Measurements from ENCODE around the gene CBLC. TPM values are rescaled to one million over a fixed set of nuclear protein-coding genes. Genes with fewer than 3 reads are reported as not detected.

The CBLC gene
- total RNA-seq, 1 donor from 2014 or later = not detected

DNA sequence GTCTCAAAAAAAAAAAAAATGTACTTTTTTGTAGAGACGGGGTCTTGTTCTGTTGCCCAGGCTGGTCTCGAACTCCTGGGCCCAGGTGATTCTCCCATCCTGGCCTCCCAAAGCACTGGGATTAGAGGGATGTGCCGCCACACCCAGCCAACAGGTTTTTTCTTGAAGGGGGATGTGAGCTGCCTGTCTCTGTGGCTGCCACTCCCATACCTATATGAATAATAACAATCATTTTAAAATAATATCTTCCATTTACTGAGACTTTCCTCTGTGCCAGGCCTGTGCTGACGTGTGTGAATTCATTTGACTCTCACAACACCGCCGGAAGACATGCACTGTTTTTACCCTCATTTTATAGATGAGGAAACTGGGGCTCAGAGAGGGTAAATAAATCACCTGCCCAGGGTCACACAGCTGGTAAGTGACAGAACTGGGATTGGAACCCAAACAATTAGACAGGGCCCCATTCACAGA is 36.4 kb upstream of the CBLC start:
- Mint-ChIP-seq H3K4me1 (peaks cover 26% of the 10 kb centered on the region), H3K9me3 (no peaks in the 10 kb centered on the region), H3K36me3 (ENCODE audit: low read depth) (no peaks in the 10 kb centered on the region), H3K27me3 (no peaks in the 10 kb centered on the region), H3K4me3 (no peak overlapping the region), H3K27ac (peak overlapping the region; percentile 50)
- TF ChIP-seq, protein P1, sequence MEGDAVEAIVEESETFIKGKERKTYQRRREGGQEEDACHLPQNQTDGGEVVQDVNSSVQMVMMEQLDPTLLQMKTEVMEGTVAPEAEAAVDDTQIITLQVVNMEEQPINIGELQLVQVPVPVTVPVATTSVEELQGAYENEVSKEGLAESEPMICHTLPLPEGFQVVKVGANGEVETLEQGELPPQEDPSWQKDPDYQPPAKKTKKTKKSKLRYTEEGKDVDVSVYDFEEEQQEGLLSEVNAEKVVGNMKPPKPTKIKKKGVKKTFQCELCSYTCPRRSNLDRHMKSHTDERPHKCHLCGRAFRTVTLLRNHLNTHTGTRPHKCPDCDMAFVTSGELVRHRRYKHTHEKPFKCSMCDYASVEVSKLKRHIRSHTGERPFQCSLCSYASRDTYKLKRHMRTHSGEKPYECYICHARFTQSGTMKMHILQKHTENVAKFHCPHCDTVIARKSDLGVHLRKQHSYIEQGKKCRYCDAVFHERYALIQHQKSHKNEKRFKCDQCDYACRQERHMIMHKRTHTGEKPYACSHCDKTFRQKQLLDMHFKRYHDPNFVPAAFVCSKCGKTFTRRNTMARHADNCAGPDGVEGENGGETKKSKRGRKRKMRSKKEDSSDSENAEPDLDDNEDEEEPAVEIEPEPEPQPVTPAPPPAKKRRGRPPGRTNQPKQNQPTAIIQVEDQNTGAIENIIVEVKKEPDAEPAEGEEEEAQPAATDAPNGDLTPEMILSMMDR (IDR thresholded peaks at IDR 0.05) = no peak
- DNase-seq (no peak), ATAC-seq (ENCODE audit: low read depth) (no peak)
- CTCF ChIA-PET = no interaction called here
- POLR2A ChIA-PET = interaction anchor here (0.6 to 3.4 kb wide), 6 partner anchors 9 to 29 kb away, joined by 3 to 28 read pairs (median 4); no protein-coding TSS in a partner anchor
- intact Hi-C loops (cut with micrococcal nuclease) = no loop called here

- intact Hi-C loops (cut with micrococcal nuclease) = no loop called here
- H3K27ac Mint-ChIP-seq = peak overlapping the region; percentile 56
Observed at GRCh38 chr19:44741841-44742329, 35.8 kb upstream of the CBLC start.

DNA sequence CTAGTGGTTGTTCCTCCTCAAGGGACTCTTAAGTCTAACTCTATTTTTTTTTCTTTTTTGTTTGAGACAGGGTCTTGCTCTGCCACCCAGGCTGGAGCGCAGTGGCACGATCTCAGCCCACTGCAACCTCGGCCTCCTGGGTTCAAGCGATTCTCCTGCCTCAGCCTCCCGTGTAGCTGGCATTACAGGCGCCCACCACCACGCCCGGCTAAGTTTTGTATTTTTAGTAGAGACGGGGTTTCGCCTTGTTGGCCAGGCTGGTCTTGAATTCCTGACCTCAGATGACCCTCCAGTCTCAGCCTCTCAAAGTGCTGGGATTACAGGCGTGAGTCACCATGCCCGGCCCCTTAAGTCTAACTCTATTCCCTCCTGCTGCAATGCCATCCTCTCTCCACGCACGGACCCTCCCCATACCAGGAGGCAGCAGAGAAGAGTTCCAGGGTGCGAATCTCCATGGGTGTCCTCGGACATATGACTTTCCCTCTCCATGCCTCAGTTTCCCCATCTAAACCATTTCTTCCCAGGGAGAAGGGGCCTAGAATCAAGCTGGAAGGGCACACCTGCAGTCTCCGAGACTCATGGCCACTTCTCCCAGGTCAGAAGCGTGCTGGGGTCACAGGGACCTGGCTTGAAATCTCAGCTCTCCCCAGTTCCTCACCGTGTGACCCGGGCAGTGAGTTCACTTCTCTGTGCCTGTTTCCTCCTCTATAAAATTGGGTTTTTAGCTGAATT is 35.2 kb upstream of the CBLC start:
- ChIA-PET CTCF (interaction anchor here (0.9 to 1.4 kb wide), 2 partner anchors 18 to 28 kb away, joined by 3 to 4 read pairs; no protein-coding TSS in a partner anchor), POLR2A (interaction anchor here (0.7 to 3.4 kb wide), 5 partner anchors 10 to 28 kb away, joined by 3 to 28 read pairs (median 5); no protein-coding TSS in a partner anchor)
- H3K4me1 Mint-ChIP-seq = peaks cover 31% of the 10 kb centered on the region
- no peak for DNase-seq
- intact Hi-C loops (cut with micrococcal nuclease) = no loop called here
- H3K9me3 Mint-ChIP-seq = no peaks in the 10 kb centered on the region
- TF ChIP-seq, protein P1 (IDR thresholded peaks at IDR 0.05) = no peak
- no peaks in the 10 kb centered on the region for H3K36me3 Mint-ChIP-seq (ENCODE audit: low read depth)
- peak overlapping the region; percentile 56 for H3K27ac Mint-ChIP-seq
- no peak for ATAC-seq (ENCODE audit: low read depth)
- no peaks in the 10 kb centered on the region for H3K27me3 Mint-ChIP-seq
- no peak overlapping the region for H3K4me3 Mint-ChIP-seq

More at GRCh38 chr19:44741841-44742329, 35.8 kb upstream of the CBLC start:
- ATAC-seq (ENCODE audit: low read depth) = peak; percentile 70
- Mint-ChIP-seq H3K9me3 (no peaks in the 10 kb centered on the region), H3K4me3 (no peak overlapping the region), H3K27me3 (no peaks in the 10 kb centered on the region), H3K4me1 (peaks cover 29% of the 10 kb centered on the region), H3K36me3 (ENCODE audit: low read depth) (no peaks in the 10 kb centered on the region)
- TF ChIP-seq, protein P1 (IDR thresholded peaks at IDR 0.05) = no peak
- no peak for DNase-seq
- POLR2A ChIA-PET = interaction anchor here (0.6 to 3.4 kb wide), 5 partner anchors 9 to 29 kb away, joined by 3 to 28 read pairs (median 5); no protein-coding TSS in a partner anchor
- CTCF ChIA-PET = no interaction called here

GRCh38 chr19:44744871-44745332 is 32.8 kb upstream of the CBLC start:
- peaks cover 12% of the 10 kb centered on the region for H3K36me3 Mint-ChIP-seq (ENCODE audit: low read depth)
- peaks cover 44% of the 10 kb centered on the region for H3K4me1 Mint-ChIP-seq
- CTCF ChIA-PET = interaction anchor here (1.1 kb wide), 1 partner anchor 25 kb away, joined by 4 read pairs; no protein-coding TSS in a partner anchor
- no peaks in the 10 kb centered on the region for H3K27me3 Mint-ChIP-seq
- intact Hi-C loops (cut with micrococcal nuclease) = no loop called here
- no peak overlapping the region for H3K4me3 Mint-ChIP-seq
- POLR2A ChIA-PET = interaction anchor here (0.6 to 3.4 kb wide), 3 partner anchors 9 to 1178 kb away, joined by 3 to 28 read pairs (median 5); no protein-coding TSS in a partner anchor
- ATAC-seq (ENCODE audit: low read depth) (no peak), DNase-seq (no peak)
- H3K27ac Mint-ChIP-seq = no peak overlapping the region
- TF ChIP-seq, protein P1 (IDR thresholded peaks at IDR 0.05) = no peak
- H3K9me3 Mint-ChIP-seq = no peaks in the 10 kb centered on the region

DNA sequence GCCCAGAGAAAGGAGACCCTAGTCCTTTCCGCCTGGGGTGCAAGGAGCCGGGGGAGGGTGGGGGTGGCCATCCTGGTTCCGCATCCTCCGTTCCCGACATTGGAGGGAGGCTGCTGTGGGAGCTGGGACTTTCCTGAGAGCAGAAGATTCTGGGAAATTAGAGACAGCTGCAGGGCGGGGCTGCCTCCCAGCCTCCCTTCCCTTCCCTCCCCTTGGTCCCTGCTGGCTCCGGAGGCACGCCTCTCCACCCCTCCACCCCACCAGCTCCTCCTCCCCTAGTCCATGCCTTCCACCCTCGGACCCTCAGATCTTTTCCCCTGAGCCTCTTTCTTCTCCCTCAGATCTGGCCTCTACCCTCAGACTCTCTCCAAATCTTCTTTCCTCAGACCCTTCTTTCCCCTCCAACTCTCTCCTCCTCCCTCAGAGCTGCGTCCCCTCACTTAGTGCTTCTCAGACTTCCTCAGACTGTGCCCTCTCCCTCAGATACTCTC is 32.3 kb upstream of the CBLC start:
- intact Hi-C loops (cut with micrococcal nuclease) = no loop called here
- H3K27me3 Mint-ChIP-seq = no peaks in the 10 kb centered on the region
- H3K4me3 Mint-ChIP-seq = no peak overlapping the region
- H3K27ac Mint-ChIP-seq = peak overlapping the region; percentile 27
- POLR2A ChIA-PET = interaction anchor here (1.0 kb wide), 1 partner anchor 17 kb away, joined by 3 read pairs; no protein-coding TSS in a partner anchor
- peaks cover 17% of the 10 kb centered on the region for H3K36me3 Mint-ChIP-seq (ENCODE audit: low read depth)
- no peaks in the 10 kb centered on the region for H3K9me3 Mint-ChIP-seq
- TF ChIP-seq, protein P1 (IDR thresholded peaks at IDR 0.05) = no peak
- CTCF ChIA-PET = no interaction called here
- ATAC-seq (ENCODE audit: low read depth) = no peak
- H3K4me1 Mint-ChIP-seq = peaks cover 47% of the 10 kb centered on the region
- DNase-seq = no peak

Data from activated B cell treated with CpG ODN at 0.5 μM for 24 hours (primary cell).